GM12878 (cell line): ENCODE results near the gene PAPLN. TPM values are rescaled to one million over a fixed set of nuclear protein-coding genes. Genes with fewer than 3 reads are reported as not detected.

Source experiments
- ATAC-seq: fragments of 200-7000 bp; cut with Tn5 transposase; 3 replicates; pipeline ENCODE4 v1.9.1; 2020; ENCODE audit warnings: mild to moderate bottlenecking, moderate library complexity
- BruUV-seq: library from RNA; stranded (reverse); fragments of 400-500 nt; replicated peaks from 2 replicates; lab custom pipeline; 2021; lab: Mats Ljungman, UMichigan
- CTCF ChIA-PET: fragments of 300-600 bp; sonication (Branson Sonifier 250); formaldehyde crosslinking; extraction: SDS; loops from one replicate; lab custom pipeline; 2021; ENCODE audit warnings: inconsistent platforms; lab: Yijun Ruan, JAX
- POLR2A ChIA-PET: fragments of 350-600 bp; formaldehyde crosslinking; extraction: SDS; loops from one replicate; lab custom pipeline; 2021; ENCODE audit warnings: inconsistent platforms; lab: Charles Lee
- RAD21 ChIA-PET: fragments of 300-600 bp; sonication (Branson Sonifier 250); formaldehyde crosslinking; loops from one replicate; lab custom pipeline; 2023; ENCODE audit warnings: antibody characterized with exemption; ENCODE audit not compliant: unreplicated experiment; lab: Charles Lee
- SMC1A ChIA-PET: fragments of 300-600 bp; sonication (Branson Sonifier 250); formaldehyde crosslinking; loops from one replicate; lab custom pipeline; 2023; ENCODE audit not compliant: unreplicated experiment, uncharacterized antibody; lab: Charles Lee
- DNase-seq: peaks from one replicate; pipeline ENCODE4 v3.0.0-alpha.2; 2011; ENCODE audit warnings: low read depth, low spot score
- FAIRE-seq: peaks from 3 replicates; lab custom pipeline; 2011; peaks lifted over from hg19 to GRCh38; lab: Jason Lieb, UNC
- H2AFZ ChIP-seq: 2 replicates; pipeline ENCODE4 v1.6.0; 2011; ENCODE audit warnings: low read depth, low read length, control low read depth; ENCODE audit not compliant: control insufficient read depth
- H3K27ac ChIP-seq: 2 replicates; pipeline ENCODE4 v1.5.1; 2011; ENCODE audit warnings: control low read depth; ENCODE audit not compliant: control insufficient read depth, insufficient read depth
- H3K27me3 ChIP-seq, 2 experiments: replicated peaks in 1 of 2; 2 replicates each; pipeline versions ENCODE4 v1.6.0 to v1.6.1; 2011; ENCODE audit warnings: low read length in 1 of 2; ENCODE audit not compliant: control insufficient read depth in 2 of 2, insufficient read depth in 2 of 2
- H3K36me3 ChIP-seq, 2 experiments: 2 replicates each; pipeline ENCODE4 v1.5.1; 2011; ENCODE audit warnings: low read length in 1 of 2; ENCODE audit not compliant: control insufficient read depth in 2 of 2, insufficient read depth in 2 of 2
- H3K4me1 ChIP-seq: 2 replicates; pipeline ENCODE4 v1.6.1; 2011; ENCODE audit warnings: mild to moderate bottlenecking, low read length, moderate library complexity, mixed read lengths; ENCODE audit not compliant: control insufficient read depth, insufficient read depth
- H3K4me2 ChIP-seq: 2 replicates; pipeline ENCODE4 v1.6.0; 2011; ENCODE audit warnings: control low read depth; ENCODE audit not compliant: control insufficient read depth, insufficient read depth
- H3K4me3 ChIP-seq: fragments of 200-600 bp; sonication (generic); 2 replicates; pipeline ENCODE4 v1.5.1; 2016
- H3K79me2 ChIP-seq: 2 replicates; pipeline ENCODE4 v1.6.0; 2011; ENCODE audit warnings: low read length; ENCODE audit not compliant: control insufficient read depth, insufficient read depth
- H3K9ac ChIP-seq: 2 replicates; pipeline ENCODE4 v1.8.0; 2011; ENCODE audit warnings: low read length, control low read depth, mixed read lengths; ENCODE audit not compliant: control insufficient read depth, insufficient read depth
- H3K9me3 ChIP-seq: replicated peaks from 3 replicates; pipeline ENCODE4 v1.5.1; 2011; ENCODE audit warnings: mild to moderate bottlenecking, low read length; ENCODE audit not compliant: control insufficient read depth, insufficient read depth
- H4K20me1 ChIP-seq: 2 replicates; pipeline ENCODE4 v1.6.0; 2011; ENCODE audit not compliant: control insufficient read depth, insufficient read depth
- CBFB ChIP-seq: IDR thresholded peaks from 2 replicates; pipeline ENCODE4 v1.6.1; 2016; ENCODE audit warnings: antibody characterized with exemption, low read depth
- EED ChIP-seq: sonication (generic); IDR thresholded peaks from 2 replicates; pipeline ENCODE4 v1.6.1; 2016; ENCODE audit warnings: antibody characterized with exemption, low read depth
- JUND ChIP-seq: IDR thresholded peaks from 2 replicates; pipeline ENCODE4 v1.6.1; 2012; ENCODE audit warnings: low read depth, mild to moderate bottlenecking, low read length, improper control_type of control experiment, moderate library complexity
- LARP7 ChIP-seq: fragments of 450-650 bp; IDR thresholded peaks from 2 replicates; pipeline ENCODE4 v1.6.1; 2017; ENCODE audit warnings: mild to moderate bottlenecking
- MEF2B ChIP-seq: fragments of 450-650 bp; IDR thresholded peaks from 2 replicates; pipeline ENCODE4 v1.6.1; 2018; ENCODE audit warnings: mild to moderate bottlenecking, moderate library complexity; ENCODE audit not compliant: partially characterized antibody, poor library complexity, severe bottlenecking
- NFIC ChIP-seq: IDR thresholded peaks from 2 replicates; pipeline ENCODE4 v1.6.1; 2012; ENCODE audit warnings: low read depth, mild to moderate bottlenecking, inconsistent platforms, low read length, moderate library complexity
- NR2F1 ChIP-seq: fragments of 450-650 bp; conservative IDR thresholded peaks from 2 replicates; pipeline ENCODE4 v1.6.1; 2017; ENCODE audit warnings: mild to moderate bottlenecking
- POLR2A ChIP-seq: IDR thresholded peaks from 2 replicates; pipeline ENCODE4 v1.6.1; 2011; ENCODE audit warnings: low read depth, mild to moderate bottlenecking, low read length
- SMAD5 ChIP-seq: IDR thresholded peaks from 2 replicates; pipeline ENCODE4 v1.6.1; 2016; ENCODE audit warnings: antibody characterized with exemption, low read depth
- SMARCA5 ChIP-seq: fragments of 450-650 bp; IDR thresholded peaks from 2 replicates; pipeline ENCODE4 v1.6.1; 2017; ENCODE audit warnings: mild to moderate bottlenecking
- SMC3 ChIP-seq: IDR thresholded peaks from 2 replicates; pipeline ENCODE4 v1.6.1; 2011; ENCODE audit warnings: low read length, improper control_type of control experiment, borderline replicate concordance
- SREBF1 ChIP-seq: IDR thresholded peaks from 2 replicates; pipeline ENCODE4 v1.6.1; 2012; ENCODE audit warnings: mild to moderate bottlenecking, low read length
- STAT1 ChIP-seq: fragments of 450-650 bp; conservative IDR thresholded peaks from 2 replicates; pipeline ENCODE4 v1.6.1; 2014; ENCODE audit warnings: antibody characterized with exemption, mild to moderate bottlenecking
- TAF1 ChIP-seq: IDR thresholded peaks from 2 replicates; pipeline ENCODE4 v1.6.1; 2011; ENCODE audit warnings: mild to moderate bottlenecking, low read depth, low read length, borderline replicate concordance
- ZBED1 ChIP-seq: IDR thresholded peaks from 2 replicates; pipeline ENCODE4 v1.6.1; 2016; ENCODE audit warnings: borderline replicate concordance
- WGBS: methylation state at CpG from one replicate; pipeline ENCODE4 v1.1.6; 2016; ENCODE audit warnings: low lambda C conversion rate; ENCODE audit not compliant: insufficient replicate concordance, insufficient coverage; ENCODE audit errors: missing lambda C conversion rate; 5-methylcytosine and 5-hydroxymethylcytosine counted together
- in situ Hi-C: fragments of 300-500 bp; cut with MboI; formaldehyde crosslinking; loops from 9 replicates; pipeline ENCODE4 v1.14.3; 2018; ENCODE audit warnings: mixed read lengths
- intact Hi-C: fragments of 100-400 bp; cut with micrococcal nuclease; formaldehyde crosslinking; loops from one replicate; pipeline ENCODE4 v1.14.2; 2022; ENCODE audit not compliant: unreplicated experiment
- polyA plus RNA-seq, 11 experiments: library from polyadenylated mRNA; depleted of rRNA in 4 of 11; unstranded in 6 of 11; stranded (reverse) in 5 of 11; fragments of >200 nt; fragmentation: Nextera tagmentation in 4 of 11; fragmentation: Illumina TruSeq in 1 of 11; extraction: Ambion mirVana in 4 of 11; extraction: Trizol in 1 of 11; gene quantifications; 1 replicate in 1 of 11; 2 replicates in 10 of 11; pipeline versions ENCODE4 v1.2.1 to v1.2.3, GENCODE V29; 2011 to 2016; ENCODE audit warnings: inconsistent platforms in 2 of 11, missing spikeins in 2 of 11, low read depth in 1 of 11
- total RNA-seq, 4 experiments: library from RNA; depleted of rRNA in 3 of 4; stranded (reverse); fragments of >200 nt in 3 of 4; fragmentation: Illumina TruSeq in 1 of 4; extraction: Trizol in 1 of 4; gene quantifications; 2 replicates each; pipeline versions ENCODE4 v1.2.1 to v1.2.3, GENCODE V29; 2013 to 2021
- TF ChIP-seq, protein P1 (sequence below): fragments of 450-650 bp; IDR thresholded peaks from 2 replicates; pipeline ENCODE4 v1.6.1; 2017; ENCODE audit warnings: borderline replicate concordance
- TF ChIP-seq, protein P2 (sequence below): IDR thresholded peaks from 2 replicates; pipeline ENCODE4 v1.6.1; 2011; ENCODE audit warnings: borderline replicate concordance, low read depth, mild to moderate bottlenecking, moderate library complexity, mixed read lengths, low read length; ENCODE audit not compliant: insufficient read depth; ENCODE audit errors: extremely low read length
- TF ChIP-seq, protein P3 (sequence below): IDR thresholded peaks from 2 replicates; pipeline ENCODE4 v1.6.1; 2012; ENCODE audit warnings: improper control_type of control experiment, low read depth, low read length; ENCODE audit not compliant: insufficient replicate concordance

Gene PAPLN
- total and polyA plus RNA-seq, 10 of the 15 experiments (the other 5 are each of a cell fraction or from before 2014, with no cell fraction given), result 1.8 to 19.8 (median 7.4) TPM

DNA sequence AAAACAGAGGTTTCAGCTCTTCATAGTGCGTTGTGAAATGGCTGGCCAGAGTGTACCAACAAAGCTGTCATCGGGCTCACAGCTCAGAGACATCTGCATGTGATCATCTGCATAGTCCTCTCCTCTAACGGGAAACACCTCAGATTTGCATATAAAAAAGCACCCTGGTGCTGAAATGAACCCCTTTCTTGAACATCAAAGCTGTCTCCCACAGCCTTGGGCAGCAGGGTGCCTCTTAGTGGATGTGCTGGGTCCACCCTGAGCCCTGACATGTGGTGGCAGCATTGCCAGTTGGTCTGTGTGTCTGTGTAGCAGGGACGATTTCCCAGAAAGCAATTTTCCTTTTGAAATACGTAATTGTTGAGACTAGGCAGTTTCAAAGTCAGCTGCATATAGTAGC, 14.3 kb upstream of the PAPLN start:
- POLR2A ChIA-PET, result interaction anchor here (0.6 to 3.0 kb wide), 11 partner anchors 8 to 246 kb away, joined by 3 to 14 read pairs (median 4); partner anchors contain the start of gene RBM25
- Histone ChIP-seq H3K4me1 (peaks cover 9% of the 10 kb centered on the region; the same call in 1 of the 2 replicates), H3K27me3 (no peaks in the 10 kb centered on the region), H3K4me2 (0 out of 2 replicates have a peak overlapping the region, but pooled peaks have one; percentile 1), H3K79me2 (no peaks in the 10 kb centered on the region), H3K36me3 (peaks cover 0 to 13% of the 10 kb centered on the region in 2 experiments; a peak in 3 of 4 replicates), H4K20me1 (no peaks in the 10 kb centered on the region), H3K4me3 (no peak overlapping the region), H3K9ac (no peak overlapping the region), H2AFZ (no peak overlapping the region; the same call in 1 of the 2 replicates), H3K9me3 (no peaks in the 10 kb centered on the region), H3K27ac (peak overlapping the region; percentile 20; the same call in 1 of the 2 replicates)
- SMC1A ChIA-PET, result interaction anchor here (0.8 to 2.7 kb wide), 21 partner anchors 9 to 285 kb away, joined by 3 to 18 read pairs (median 3); no protein-coding TSS in a partner anchor
- FAIRE-seq, result peak; percentile 80
- in situ Hi-C loops, result no loop called here
- intact Hi-C loops, result no loop called here
- RAD21 ChIA-PET, result interaction anchor here (0.8 to 2.4 kb wide), 14 partner anchors 9 to 254 kb away, joined by 3 to 15 read pairs (median 4); no protein-coding TSS in a partner anchor
- WGBS, result 2% methylated on average over 5 of the region's 5 CpGs
- no TSS peak for BruUV-seq
- CTCF ChIA-PET, result interaction anchor here (0.6 to 4.8 kb wide), 24 partner anchors 9 to 285 kb away, joined by 3 to 42 read pairs (median 4); partner anchors contain the start of gene RBM25
- ATAC-seq, result peak; percentile 96
- peak; percentile 63 for DNase-seq
- TF ChIP-seq, protein P1, sequence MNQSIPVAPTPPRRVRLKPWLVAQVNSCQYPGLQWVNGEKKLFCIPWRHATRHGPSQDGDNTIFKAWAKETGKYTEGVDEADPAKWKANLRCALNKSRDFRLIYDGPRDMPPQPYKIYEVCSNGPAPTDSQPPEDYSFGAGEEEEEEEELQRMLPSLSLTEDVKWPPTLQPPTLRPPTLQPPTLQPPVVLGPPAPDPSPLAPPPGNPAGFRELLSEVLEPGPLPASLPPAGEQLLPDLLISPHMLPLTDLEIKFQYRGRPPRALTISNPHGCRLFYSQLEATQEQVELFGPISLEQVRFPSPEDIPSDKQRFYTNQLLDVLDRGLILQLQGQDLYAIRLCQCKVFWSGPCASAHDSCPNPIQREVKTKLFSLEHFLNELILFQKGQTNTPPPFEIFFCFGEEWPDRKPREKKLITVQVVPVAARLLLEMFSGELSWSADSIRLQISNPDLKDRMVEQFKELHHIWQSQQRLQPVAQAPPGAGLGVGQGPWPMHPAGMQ, result no peak
- TF ChIP-seq, protein P2, sequence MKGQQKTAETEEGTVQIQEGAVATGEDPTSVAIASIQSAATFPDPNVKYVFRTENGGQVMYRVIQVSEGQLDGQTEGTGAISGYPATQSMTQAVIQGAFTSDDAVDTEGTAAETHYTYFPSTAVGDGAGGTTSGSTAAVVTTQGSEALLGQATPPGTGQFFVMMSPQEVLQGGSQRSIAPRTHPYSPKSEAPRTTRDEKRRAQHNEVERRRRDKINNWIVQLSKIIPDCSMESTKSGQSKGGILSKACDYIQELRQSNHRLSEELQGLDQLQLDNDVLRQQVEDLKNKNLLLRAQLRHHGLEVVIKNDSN, result no peak
- TF ChIP-seq LARP7 (no peak), MEF2B (peak; percentile 17), SMARCA5 (0 out of 2 replicates have a peak, but pooled peaks have one; percentile 24), NFIC (peak; percentile 31; the same call in 1 of the 2 replicates), SREBF1 (no peak), CBFB (peak; percentile 33; the same call in 1 of the 2 replicates), JUND (no peak), TAF1 (0 out of 2 replicates have a peak, but pooled peaks have one; percentile 18), EED (peak; percentile 65; the same call in 1 of the 2 replicates), POLR2A (peak; percentile 49; the same call in 1 of the 2 replicates), STAT1 (no peak), SMAD5 (no peak), NR2F1 (0 out of 2 replicates have a peak, but pooled peaks have one; percentile 40), SMC3 (peak; percentile 22; the same call in 1 of the 2 replicates), ZBED1 (peak; percentile 45; the same call in 1 of the 2 replicates)
- TF ChIP-seq, protein P3, sequence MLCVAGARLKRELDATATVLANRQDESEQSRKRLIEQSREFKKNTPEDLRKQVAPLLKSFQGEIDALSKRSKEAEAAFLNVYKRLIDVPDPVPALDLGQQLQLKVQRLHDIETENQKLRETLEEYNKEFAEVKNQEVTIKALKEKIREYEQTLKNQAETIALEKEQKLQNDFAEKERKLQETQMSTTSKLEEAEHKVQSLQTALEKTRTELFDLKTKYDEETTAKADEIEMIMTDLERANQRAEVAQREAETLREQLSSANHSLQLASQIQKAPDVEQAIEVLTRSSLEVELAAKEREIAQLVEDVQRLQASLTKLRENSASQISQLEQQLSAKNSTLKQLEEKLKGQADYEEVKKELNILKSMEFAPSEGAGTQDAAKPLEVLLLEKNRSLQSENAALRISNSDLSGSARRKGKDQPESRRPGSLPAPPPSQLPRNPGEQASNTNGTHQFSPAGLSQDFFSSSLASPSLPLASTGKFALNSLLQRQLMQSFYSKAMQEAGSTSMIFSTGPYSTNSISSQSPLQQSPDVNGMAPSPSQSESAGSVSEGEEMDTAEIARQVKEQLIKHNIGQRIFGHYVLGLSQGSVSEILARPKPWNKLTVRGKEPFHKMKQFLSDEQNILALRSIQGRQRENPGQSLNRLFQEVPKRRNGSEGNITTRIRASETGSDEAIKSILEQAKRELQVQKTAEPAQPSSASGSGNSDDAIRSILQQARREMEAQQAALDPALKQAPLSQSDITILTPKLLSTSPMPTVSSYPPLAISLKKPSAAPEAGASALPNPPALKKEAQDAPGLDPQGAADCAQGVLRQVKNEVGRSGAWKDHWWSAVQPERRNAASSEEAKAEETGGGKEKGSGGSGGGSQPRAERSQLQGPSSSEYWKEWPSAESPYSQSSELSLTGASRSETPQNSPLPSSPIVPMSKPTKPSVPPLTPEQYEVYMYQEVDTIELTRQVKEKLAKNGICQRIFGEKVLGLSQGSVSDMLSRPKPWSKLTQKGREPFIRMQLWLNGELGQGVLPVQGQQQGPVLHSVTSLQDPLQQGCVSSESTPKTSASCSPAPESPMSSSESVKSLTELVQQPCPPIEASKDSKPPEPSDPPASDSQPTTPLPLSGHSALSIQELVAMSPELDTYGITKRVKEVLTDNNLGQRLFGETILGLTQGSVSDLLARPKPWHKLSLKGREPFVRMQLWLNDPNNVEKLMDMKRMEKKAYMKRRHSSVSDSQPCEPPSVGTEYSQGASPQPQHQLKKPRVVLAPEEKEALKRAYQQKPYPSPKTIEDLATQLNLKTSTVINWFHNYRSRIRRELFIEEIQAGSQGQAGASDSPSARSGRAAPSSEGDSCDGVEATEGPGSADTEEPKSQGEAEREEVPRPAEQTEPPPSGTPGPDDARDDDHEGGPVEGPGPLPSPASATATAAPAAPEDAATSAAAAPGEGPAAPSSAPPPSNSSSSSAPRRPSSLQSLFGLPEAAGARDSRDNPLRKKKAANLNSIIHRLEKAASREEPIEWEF, result no peak
